Mucosa of stomach (tissue), 1 donor: ENCODE data around the gene PI4K2A.

ENCODE experiments used
- H3K27me3 ChIP-seq: one replicate; pipeline ENCODE4 v1.7.0; 2013; ENCODE audit warnings: mild to moderate bottlenecking, low read length; ENCODE audit not compliant: control insufficient read depth, insufficient read depth
- H3K36me3 ChIP-seq: one replicate; pipeline ENCODE4 v1.7.0; 2013; ENCODE audit warnings: low read length; ENCODE audit not compliant: control insufficient read depth, insufficient read depth
- H3K4me1 ChIP-seq: one replicate; pipeline ENCODE4 v1.7.0; 2013; ENCODE audit warnings: mild to moderate bottlenecking, low read length; ENCODE audit not compliant: control insufficient read depth, insufficient read depth
- H3K4me3 ChIP-seq: one replicate; pipeline ENCODE4 v1.7.0; 2013; ENCODE audit warnings: low read length
- H3K9ac ChIP-seq: one replicate; pipeline ENCODE4 v1.7.0; 2013; ENCODE audit warnings: mild to moderate bottlenecking, low read length, moderate library complexity
- H3K9me3 ChIP-seq: one replicate; pipeline ENCODE4 v1.7.0; 2013; ENCODE audit warnings: mild to moderate bottlenecking, low read length, moderate library complexity; ENCODE audit not compliant: control insufficient read depth
- donor health status: Pancreatic carcinoma.

The PI4K2A gene

GRCh38 chr10:97608991-97609561 is 31.4 kb upstream of the PI4K2A start:
- H3K9ac ChIP-seq: no peak overlapping the region
- H3K4me1 ChIP-seq: no peaks in the 10 kb centered on the region
- no peak overlapping the region for H3K4me3 ChIP-seq

GRCh38 chr10:97611473-97611872 is 29.0 kb upstream of the PI4K2A start:
- H3K27me3 ChIP-seq: no peaks in the 10 kb centered on the region
- H3K4me1 ChIP-seq: no peaks in the 10 kb centered on the region
- no peaks in the 10 kb centered on the region for H3K9me3 ChIP-seq
- no peak overlapping the region for H3K4me3 ChIP-seq
- H3K36me3 ChIP-seq: no peaks in the 10 kb centered on the region
- no peak overlapping the region for H3K9ac ChIP-seq

More at GRCh38 chr10:97608991-97609561, 31.4 kb upstream of the PI4K2A start:
- Histone ChIP-seq H3K9me3 (no peaks in the 10 kb centered on the region), H3K27me3 (no peaks in the 10 kb centered on the region), H3K36me3 (no peaks in the 10 kb centered on the region)

GRCh38 chr10:97612386-97612785 is 28.1 kb upstream of the PI4K2A start:
- Histone ChIP-seq H3K9ac (no peak overlapping the region), H3K4me1 (no peaks in the 10 kb centered on the region), H3K4me3 (no peak overlapping the region)

GRCh38 chr10:97618285-97618684 is 22.2 kb upstream of the PI4K2A start:
- Histone ChIP-seq H3K9me3 (no peaks in the 10 kb centered on the region), H3K4me1 (no peaks in the 10 kb centered on the region), H3K4me3 (no peak overlapping the region), H3K27me3 (no peaks in the 10 kb centered on the region), H3K36me3 (no peaks in the 10 kb centered on the region), H3K9ac (no peak overlapping the region)

More at GRCh38 chr10:97612386-97612785, 28.1 kb upstream of the PI4K2A start:
- Histone ChIP-seq H3K27me3 (no peaks in the 10 kb centered on the region), H3K36me3 (no peaks in the 10 kb centered on the region), H3K9me3 (no peaks in the 10 kb centered on the region)

- Histone ChIP-seq H3K36me3 (no peaks in the 10 kb centered on the region), H3K27me3 (no peaks in the 10 kb centered on the region), H3K9me3 (no peaks in the 10 kb centered on the region), H3K4me3 (no peak overlapping the region), H3K4me1 (no peaks in the 10 kb centered on the region), H3K9ac (no peak overlapping the region)
These were observed 21.7 kb upstream of the PI4K2A start for GRCh38 chr10:97618733-97619132.

- Histone ChIP-seq H3K4me1 (no peaks in the 10 kb centered on the region), H3K9me3 (no peaks in the 10 kb centered on the region), H3K27me3 (no peaks in the 10 kb centered on the region), H3K9ac (no peak overlapping the region), H3K4me3 (no peak overlapping the region), H3K36me3 (no peaks in the 10 kb centered on the region)
These were observed 17.2 kb upstream of the PI4K2A start for GRCh38 chr10:97623277-97623676.

GRCh38 chr10:97627731-97628130 is 12.7 kb upstream of the PI4K2A start:
- H3K27me3 ChIP-seq: no peaks in the 10 kb centered on the region
- no peaks in the 10 kb centered on the region for H3K9me3 ChIP-seq
- H3K9ac ChIP-seq: no peak overlapping the region

GRCh38 chr10:97628228-97628627 is 12.2 kb upstream of the PI4K2A start:
- no peaks in the 10 kb centered on the region for H3K36me3 ChIP-seq
- H3K9me3 ChIP-seq: no peaks in the 10 kb centered on the region
- H3K4me1 ChIP-seq: no peaks in the 10 kb centered on the region
- no peaks in the 10 kb centered on the region for H3K27me3 ChIP-seq
- H3K9ac ChIP-seq: no peak overlapping the region
- no peak overlapping the region for H3K4me3 ChIP-seq

More at GRCh38 chr10:97627731-97628130, 12.7 kb upstream of the PI4K2A start:
- Histone ChIP-seq H3K4me1 (no peaks in the 10 kb centered on the region), H3K36me3 (no peaks in the 10 kb centered on the region), H3K4me3 (no peak overlapping the region)

- Histone ChIP-seq H3K4me1 (no peaks in the 10 kb centered on the region), H3K9me3 (no peaks in the 10 kb centered on the region), H3K27me3 (no peaks in the 10 kb centered on the region), H3K4me3 (no peak overlapping the region), H3K36me3 (no peaks in the 10 kb centered on the region), H3K9ac (no peak overlapping the region)
These were observed 11.2 kb upstream of the PI4K2A start for GRCh38 chr10:97629289-97629688.

GRCh38 chr10:97631098-97631497 is 9.4 kb upstream of the PI4K2A start:
- no peaks in the 10 kb centered on the region for H3K27me3 ChIP-seq
- no peaks in the 10 kb centered on the region for H3K4me1 ChIP-seq
- no peak overlapping the region for H3K4me3 ChIP-seq
- H3K9ac ChIP-seq: no peak overlapping the region
- no peaks in the 10 kb centered on the region for H3K36me3 ChIP-seq
- no peaks in the 10 kb centered on the region for H3K9me3 ChIP-seq

- Histone ChIP-seq H3K4me1 (no peaks in the 10 kb centered on the region), H3K9me3 (no peaks in the 10 kb centered on the region), H3K9ac (peak within 1 kb of the TSS; percentile 71), H3K36me3 (no peaks in the 10 kb centered on the region), H3K27me3 (no peaks in the 10 kb centered on the region), H3K4me3 (peak within 1 kb of the TSS; percentile 94)
These were observed 7.3 kb upstream of the PI4K2A start, which contains the start of gene MORN4 for GRCh38 chr10:97632949-97633884. MORN4 (minus strand) TSS chr10:97633500; CDS start chr10:97619653, 13,847 bp downstream.

- no peaks in the 10 kb centered on the region for H3K36me3 ChIP-seq
- no peaks in the 10 kb centered on the region for H3K4me1 ChIP-seq
- H3K9ac ChIP-seq: peak overlapping the region; percentile 71
- no peaks in the 10 kb centered on the region for H3K27me3 ChIP-seq
- H3K9me3 ChIP-seq: no peaks in the 10 kb centered on the region
- H3K4me3 ChIP-seq: peak overlapping the region; percentile 94
These were observed 6.5 kb upstream of the PI4K2A start for GRCh38 chr10:97633921-97634320.
